RWPE1 (cell line): ENCODE results near the gene ALDH8A1.

Experiments
- CTCF ChIA-PET: fragments of 350-600 bp; sonication (Branson Sonifier 250); formaldehyde crosslinking; extraction: SDS; loops from one replicate; lab custom pipeline; 2021; lab: Yijun Ruan, JAX
- POLR2A ChIA-PET: fragments of 400-600 bp; formaldehyde crosslinking; extraction: SDS; loops from one replicate; lab custom pipeline; 2020; ENCODE audit warnings: antibody characterized with exemption; ENCODE audit not compliant: low non-redundant PET; lab: Yijun Ruan, JAX
- DNase-seq: peaks from one replicate; pipeline ENCODE4 v3.0.0; 2012; ENCODE audit warnings: low spot score
- H3K27ac ChIP-seq: fragments of 450-650 bp; 2 replicates; pipeline ENCODE4 v1.5.1; 2017
- TF ChIP-seq, protein P1 (sequence below): fragments of 450-650 bp; conservative IDR thresholded peaks from 2 replicates; pipeline ENCODE4 v1.5.1; 2017; ENCODE audit warnings: low read depth, mild to moderate bottlenecking

The ALDH8A1 gene

DNA sequence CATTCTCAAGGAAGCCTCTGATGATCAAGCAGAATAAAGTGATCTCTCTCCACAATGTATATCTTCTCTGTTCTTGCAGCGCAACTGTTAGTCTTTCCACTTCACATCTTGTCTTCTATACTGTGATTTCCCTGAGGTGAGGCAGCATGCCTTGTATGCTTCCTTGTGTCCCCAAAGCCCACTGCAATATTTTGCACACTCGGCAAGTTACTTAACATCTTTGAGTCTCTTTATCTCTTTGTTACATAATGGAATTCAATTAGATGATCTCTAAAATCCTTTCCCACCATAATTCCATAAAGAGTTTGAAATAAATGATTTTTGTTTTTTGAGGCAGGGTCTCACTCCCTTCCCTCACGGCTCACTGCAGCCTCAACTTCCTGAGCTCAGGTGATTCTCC lies 40.4 kb upstream of the ALDH8A1 start:
- ChIA-PET CTCF (no interaction called here), POLR2A (no interaction called here)
- DNase-seq: no peak
- TF ChIP-seq, protein P1, sequence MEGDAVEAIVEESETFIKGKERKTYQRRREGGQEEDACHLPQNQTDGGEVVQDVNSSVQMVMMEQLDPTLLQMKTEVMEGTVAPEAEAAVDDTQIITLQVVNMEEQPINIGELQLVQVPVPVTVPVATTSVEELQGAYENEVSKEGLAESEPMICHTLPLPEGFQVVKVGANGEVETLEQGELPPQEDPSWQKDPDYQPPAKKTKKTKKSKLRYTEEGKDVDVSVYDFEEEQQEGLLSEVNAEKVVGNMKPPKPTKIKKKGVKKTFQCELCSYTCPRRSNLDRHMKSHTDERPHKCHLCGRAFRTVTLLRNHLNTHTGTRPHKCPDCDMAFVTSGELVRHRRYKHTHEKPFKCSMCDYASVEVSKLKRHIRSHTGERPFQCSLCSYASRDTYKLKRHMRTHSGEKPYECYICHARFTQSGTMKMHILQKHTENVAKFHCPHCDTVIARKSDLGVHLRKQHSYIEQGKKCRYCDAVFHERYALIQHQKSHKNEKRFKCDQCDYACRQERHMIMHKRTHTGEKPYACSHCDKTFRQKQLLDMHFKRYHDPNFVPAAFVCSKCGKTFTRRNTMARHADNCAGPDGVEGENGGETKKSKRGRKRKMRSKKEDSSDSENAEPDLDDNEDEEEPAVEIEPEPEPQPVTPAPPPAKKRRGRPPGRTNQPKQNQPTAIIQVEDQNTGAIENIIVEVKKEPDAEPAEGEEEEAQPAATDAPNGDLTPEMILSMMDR: no peak
- no peak overlapping the region for H3K27ac ChIP-seq

DNA sequence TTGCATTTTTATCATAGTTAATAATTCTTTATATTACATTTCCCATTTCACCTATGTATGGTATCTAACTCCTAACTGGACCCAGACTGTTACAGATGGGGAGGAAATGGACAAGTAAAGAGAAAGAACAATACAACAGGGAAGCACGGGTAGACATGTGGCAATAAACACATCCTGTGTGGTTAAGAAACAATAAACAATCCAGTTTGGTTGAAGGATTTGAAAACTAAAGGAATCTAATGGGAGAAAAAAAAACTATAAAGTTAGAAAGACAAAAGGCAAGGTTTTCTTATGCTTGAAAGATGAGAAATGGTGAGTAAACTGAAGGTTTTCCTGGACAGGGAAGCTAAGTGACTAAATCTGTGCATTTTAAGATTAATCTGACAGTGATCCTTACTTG lies 34.9 kb upstream of the ALDH8A1 start:
- DNase-seq: no peak
- H3K27ac ChIP-seq: no peak overlapping the region
- POLR2A ChIA-PET: no interaction called here
- CTCF ChIA-PET: no interaction called here
- TF ChIP-seq, protein P1: no peak

GRCh38 chr6:134983823-134984222 lies 33.9 kb upstream of the ALDH8A1 start:
- ChIA-PET POLR2A (no interaction called here), CTCF (no interaction called here)
- H3K27ac ChIP-seq: no peak overlapping the region
- DNase-seq: no peak
- TF ChIP-seq, protein P1: no peak

GRCh38 chr6:134982161-134982560 lies 32.3 kb upstream of the ALDH8A1 start:
- no peak overlapping the region for H3K27ac ChIP-seq
- ChIA-PET POLR2A (no interaction called here), CTCF (no interaction called here)
- TF ChIP-seq, protein P1: no peak
- DNase-seq: no peak

GRCh38 chr6:134980846-134981245 lies 30.9 kb upstream of the ALDH8A1 start:
- POLR2A ChIA-PET: no interaction called here
- H3K27ac ChIP-seq: no peak overlapping the region
- TF ChIP-seq, protein P1: no peak
- CTCF ChIA-PET: no interaction called here
- DNase-seq: no peak

GRCh38 chr6:134979142-134979541 lies 29.2 kb upstream of the ALDH8A1 start:
- POLR2A ChIA-PET: no interaction called here

More at GRCh38 chr6:134979142-134979541, 29.2 kb upstream of the ALDH8A1 start:
- TF ChIP-seq, protein P1: no peak
- DNase-seq: no peak
- no peak overlapping the region for H3K27ac ChIP-seq
- CTCF ChIA-PET: interaction anchor here (0.6 kb wide), 1 partner anchor 826 kb away, joined by 3 read pairs; no protein-coding TSS in a partner anchor
